Common myeloid progenitor, CD34-positive (primary cell): Measurements from ENCODE around the gene SLC16A6.

ENCODE experiments used
- CTCF ChIA-PET: fragments of 350-600 bp; sonication (Branson Sonifier 250); formaldehyde crosslinking; loops from one replicate; lab custom pipeline; 2021; ENCODE audit warnings: antibody characterized with exemption; lab: Charles Lee
- POLR2A ChIA-PET: fragments of 350-600 bp; sonication (Branson Sonifier 250); formaldehyde crosslinking; loops from one replicate; lab custom pipeline; 2021; ENCODE audit warnings: antibody characterized with exemption; lab: Charles Lee
- DNase-seq, 3 donors: peaks; one replicate each; pipeline versions ENCODE4 v3.0.0 to v3.0.0-alpha.2; 2013
- H3K27ac ChIP-seq, 2 experiments: 1 replicate in 1 of 2; 2 replicates in 1 of 2; pipeline ENCODE4 v1.7.0; 2013; ENCODE audit warnings: inconsistent platforms in 2 of 2, low read length in 2 of 2, mild to moderate bottlenecking in 2 of 2, low read depth in 1 of 2, moderate library complexity in 1 of 2; ENCODE audit not compliant: severe bottlenecking in 2 of 2, insufficient read depth in 1 of 2, poor library complexity in 1 of 2
- H3K27me3 ChIP-seq, 5 experiments: replicated peaks in 2 of 5; 1 replicate in 3 of 5; 2 replicates in 2 of 5; pipeline versions ENCODE4 v1.6.1 to v1.7.0; 2013; ENCODE audit warnings: low read length in 4 of 5, mild to moderate bottlenecking in 2 of 5, moderate library complexity in 2 of 5, inconsistent platforms in 1 of 5; ENCODE audit not compliant: insufficient read depth in 5 of 5, control insufficient read depth in 4 of 5
- H3K36me3 ChIP-seq, 4 experiments: 1 replicate in 2 of 4; 2 replicates in 2 of 4; pipeline versions ENCODE4 v1.6.1 to v1.7.0; 2013; ENCODE audit warnings: low read length in 3 of 4, control low read depth in 1 of 4, mild to moderate bottlenecking in 1 of 4; ENCODE audit not compliant: control insufficient read depth in 4 of 4, insufficient read depth in 4 of 4
- H3K4me1 ChIP-seq, 4 experiments: 1 replicate in 3 of 4; 2 replicates in 1 of 4; pipeline versions ENCODE4 v1.6.1 to v1.7.1; 2013; ENCODE audit warnings: low read length in 3 of 4, mild to moderate bottlenecking in 3 of 4, control low read depth in 1 of 4, inconsistent platforms in 1 of 4, moderate library complexity in 1 of 4; ENCODE audit not compliant: control insufficient read depth in 4 of 4, insufficient read depth in 4 of 4; ENCODE audit errors: control extremely low read depth in 1 of 4
- H3K4me3 ChIP-seq, 7 experiments: 1 replicate in 4 of 7; 2 replicates in 3 of 7; pipeline versions ENCODE4 v1.5.1 to v1.7.0; 2013; ENCODE audit warnings: mild to moderate bottlenecking in 7 of 7, low read length in 6 of 7, moderate library complexity in 6 of 7, inconsistent platforms in 2 of 7, low read depth in 2 of 7, control low read depth in 1 of 7; ENCODE audit not compliant: insufficient read depth in 4 of 7, control insufficient read depth in 1 of 7; ENCODE audit errors: extremely low read depth in 1 of 7
- H3K9me3 ChIP-seq, 5 experiments: 1 replicate in 4 of 5; 2 replicates in 1 of 5; pipeline versions ENCODE4 v1.6.1 to v1.7.1; 2013; ENCODE audit warnings: low read length in 4 of 5, mild to moderate bottlenecking in 2 of 5, inconsistent platforms in 1 of 5, low read depth in 1 of 5, moderate library complexity in 1 of 5; ENCODE audit not compliant: control insufficient read depth in 4 of 5, insufficient read depth in 2 of 5; ENCODE audit errors: control extremely low read depth in 1 of 5
- WGBS: methylation state at CpG from one replicate; pipeline ENCODE4 v1.1.5; 2013; ENCODE audit not compliant: insufficient coverage; 5-methylcytosine and 5-hydroxymethylcytosine counted together

SLC16A6 gene

GRCh38 chr17:68296217-68297191 is 5.6 kb upstream of the SLC16A6 start:
- 100% methylated on average over 4 of the region's 18 CpGs for WGBS
- H3K27ac ChIP-seq = no peak overlapping the region
- ChIA-PET CTCF (interaction anchor here (0.8 to 1.2 kb wide), 2 partner anchors 102 to 163 kb away, joined by 3 read pairs; no protein-coding TSS in a partner anchor), POLR2A (no interaction called here)
- no peaks in the 10 kb centered on the region for H3K9me3 ChIP-seq
- peaks cover 0 to 24% (median 11%) of the 10 kb centered on the region in 4 experiments for H3K4me1 ChIP-seq
- H3K27me3 ChIP-seq = peaks cover 0 to 15% (median 7%) of the 10 kb centered on the region in 5 experiments
- no peaks in the 10 kb centered on the region for H3K36me3 ChIP-seq
- H3K4me3 ChIP-seq = no peak overlapping the region
- DNase-seq = peak in 1 of 3 donors; percentile 33

DNA sequence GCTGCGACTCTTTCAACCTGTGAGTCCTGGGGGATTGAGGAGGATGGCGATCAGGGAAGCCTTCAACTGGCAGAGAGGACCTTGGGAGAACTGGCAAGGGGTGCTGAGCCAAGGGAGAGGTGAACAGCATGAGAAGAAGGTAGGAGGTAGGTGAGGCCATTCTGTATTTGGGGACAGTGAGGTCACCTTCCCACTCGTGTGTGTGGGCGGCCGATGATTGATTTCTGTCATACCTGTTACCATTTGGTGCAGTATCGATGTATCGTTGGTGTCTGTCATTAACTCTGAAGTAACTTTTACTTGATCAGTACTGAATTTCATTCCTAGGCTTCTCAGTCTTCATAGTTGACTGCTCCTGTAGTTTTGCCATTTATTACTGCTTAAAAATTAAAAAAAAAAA is 4.2 kb upstream of the SLC16A6 start:
- CTCF ChIA-PET = no interaction called here
- WGBS = 97% methylated on average over 6 of the region's 7 CpGs
- peaks cover 1 to 36% (median 25%) of the 10 kb centered on the region in 4 experiments for H3K4me1 ChIP-seq

GRCh38 chr17:68294617-68295016 is 3.7 kb upstream of the SLC16A6 start:
- H3K4me1 ChIP-seq = peaks cover 6 to 41% (median 30%) of the 10 kb centered on the region in 4 experiments

More for the DNA sequence above, 4.2 kb upstream of the SLC16A6 start:
- Histone ChIP-seq H3K4me3 (no peak overlapping the region), H3K9me3 (no peaks in the 10 kb centered on the region), H3K27me3 (peaks cover 0 to 21% (median 3%) of the 10 kb centered on the region in 5 experiments), H3K36me3 (no peaks in the 10 kb centered on the region), H3K27ac (no peak overlapping the region)
- POLR2A ChIA-PET = no interaction called here
- DNase-seq = no peak

DNA sequence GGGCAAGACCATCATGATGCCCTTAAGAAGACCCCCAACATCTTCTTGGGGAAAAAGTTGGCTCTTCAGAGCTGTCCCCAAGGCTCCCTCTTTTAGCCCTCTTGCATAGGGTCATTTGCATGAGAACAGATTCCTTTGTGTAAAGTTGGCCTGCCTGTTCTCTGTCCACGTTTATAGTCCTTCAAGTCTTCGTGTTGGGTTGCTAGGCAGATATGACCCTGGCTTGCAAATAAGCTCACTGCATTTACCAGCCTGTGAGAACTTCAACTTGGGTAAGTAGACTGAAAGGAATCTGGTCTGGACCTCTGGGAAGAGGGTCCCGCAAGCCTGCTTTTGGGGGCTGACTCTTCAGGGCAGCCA is 3.2 kb upstream of the SLC16A6 start:
- H3K9me3 ChIP-seq = no peaks in the 10 kb centered on the region
- H3K27ac ChIP-seq = no peak overlapping the region
- ChIA-PET CTCF (interaction anchor here (1.0 kb wide), 1 partner anchor 142 kb away, joined by 4 read pairs; no protein-coding TSS in a partner anchor), POLR2A (no interaction called here)
- peaks cover 0 to 25% (median 4%) of the 10 kb centered on the region in 5 experiments for H3K27me3 ChIP-seq
- H3K4me1 ChIP-seq = peaks cover 9 to 45% (median 34%) of the 10 kb centered on the region in 4 experiments
- 100% methylated on average over 3 of the region's 3 CpGs for WGBS
- H3K4me3 ChIP-seq = no peak overlapping the region
- DNase-seq = no peak
- H3K36me3 ChIP-seq = no peaks in the 10 kb centered on the region

More at GRCh38 chr17:68294617-68295016, 3.7 kb upstream of the SLC16A6 start:
- H3K27ac ChIP-seq = no peak overlapping the region
- no peaks in the 10 kb centered on the region for H3K36me3 ChIP-seq
- ChIA-PET CTCF (no interaction called here), POLR2A (no interaction called here)
- no peak for DNase-seq
- no peak overlapping the region for H3K4me3 ChIP-seq
- WGBS = 96% methylated on average over 4 of the region's 4 CpGs
- no peaks in the 10 kb centered on the region for H3K9me3 ChIP-seq
- H3K27me3 ChIP-seq = peaks cover 0 to 22% (median 3%) of the 10 kb centered on the region in 5 experiments

DNA sequence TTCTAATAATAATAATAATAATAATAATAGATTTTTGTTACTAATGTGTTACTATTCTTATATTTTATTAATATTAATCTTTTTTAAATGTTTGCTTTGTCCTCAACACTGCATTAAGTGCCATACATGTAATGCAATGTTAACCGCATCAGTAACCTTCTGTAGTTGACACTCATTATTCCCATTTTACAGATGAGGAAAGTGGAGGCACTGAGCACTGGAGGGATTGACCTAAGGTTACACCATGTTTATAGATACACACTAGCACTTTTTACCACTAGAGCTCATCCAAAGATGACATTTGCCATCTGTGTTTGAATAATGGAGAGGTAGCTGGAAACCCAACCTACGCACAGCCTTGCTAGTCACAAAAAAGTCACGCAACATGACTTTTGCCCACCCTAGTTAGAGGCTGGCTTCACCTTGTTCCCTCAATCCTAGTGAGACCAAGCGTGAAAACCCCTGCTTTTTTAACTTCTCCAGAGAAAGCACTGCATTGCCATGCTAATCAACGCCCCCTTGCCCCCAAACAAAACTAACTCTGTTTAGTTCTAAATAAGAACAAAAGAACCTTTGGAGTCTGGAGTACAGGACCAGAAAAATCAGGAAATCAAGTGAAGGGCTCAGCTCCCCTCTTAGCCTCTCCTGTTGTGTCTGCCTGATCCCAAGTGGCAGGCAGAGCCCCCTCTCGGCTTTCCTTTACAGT is 2.7 kb upstream of the SLC16A6 start:
- ChIA-PET CTCF (interaction anchor here (0.9 to 1.6 kb wide), 3 partner anchors 19 to 143 kb away, joined by 3 to 4 read pairs (median 3); no protein-coding TSS in a partner anchor), POLR2A (no interaction called here)
- no peaks in the 10 kb centered on the region for H3K9me3 ChIP-seq
- H3K4me1 ChIP-seq = peaks cover 14 to 50% (median 39%) of the 10 kb centered on the region in 4 experiments
- H3K27ac ChIP-seq = no peak overlapping the region
- no peak overlapping the region for H3K4me3 ChIP-seq
- H3K27me3 ChIP-seq = peaks cover 0 to 25% (median 4%) of the 10 kb centered on the region in 5 experiments
- no peaks in the 10 kb centered on the region for H3K36me3 ChIP-seq
- WGBS = 79% methylated on average over 3 of the region's 6 CpGs
- no peak for DNase-seq

- Histone ChIP-seq H3K9me3 (no peaks in the 10 kb centered on the region), H3K27ac (no peak overlapping the region), H3K36me3 (no peaks in the 10 kb centered on the region), H3K4me3 (peak overlapping the region in 5 of 7 experiments; percentile 63 to 75 (median 71)), H3K27me3 (peaks cover 0 to 25% (median 4%) of the 10 kb centered on the region in 5 experiments), H3K4me1 (peaks cover 18 to 53% (median 43%) of the 10 kb centered on the region in 4 experiments)
- POLR2A ChIA-PET = no interaction called here
- CTCF ChIA-PET = interaction anchor here (0.6 to 1.6 kb wide), 5 partner anchors 20 to 63 kb away, joined by 3 to 6 read pairs (median 3); no protein-coding TSS in a partner anchor
- no peak for DNase-seq
- 65% methylated on average over 7 of the region's 9 CpGs for WGBS
These were observed 1.7 kb upstream of the SLC16A6 start for GRCh38 chr17:68292689-68293040.
